Esophagus muscularis mucosa (tissue), 4 donors: ENCODE results near the gene PCSK6.

Experiments used
- EP300 ChIP-seq: sonication (generic); formaldehyde crosslinking; IDR thresholded peaks from one replicate; pipeline ENCODE4 v1.6.1; 2017; ENCODE audit warnings: antibody characterized with exemption
- POLR2A ChIP-seq: fragments of 450-650 bp; IDR thresholded peaks from one replicate; pipeline ENCODE4 v1.6.1; 2017; ENCODE audit warnings: antibody characterized with exemption, moderate library complexity, mild to moderate bottlenecking, low read depth
- TF ChIP-seq, protein P1 (sequence below), 3 experiments: fragments of 200-600 bp in 2 of 3; fragments of 450-650 bp in 1 of 3; sonication (generic) in 2 of 3; IDR thresholded peaks; one replicate each; pipeline ENCODE4 v1.5.1; 2017 to 2019; ENCODE audit warnings: antibody characterized with exemption in 3 of 3, mild to moderate bottlenecking in 2 of 3, moderate library complexity in 1 of 3

- TF ChIP-seq, protein P1, sequence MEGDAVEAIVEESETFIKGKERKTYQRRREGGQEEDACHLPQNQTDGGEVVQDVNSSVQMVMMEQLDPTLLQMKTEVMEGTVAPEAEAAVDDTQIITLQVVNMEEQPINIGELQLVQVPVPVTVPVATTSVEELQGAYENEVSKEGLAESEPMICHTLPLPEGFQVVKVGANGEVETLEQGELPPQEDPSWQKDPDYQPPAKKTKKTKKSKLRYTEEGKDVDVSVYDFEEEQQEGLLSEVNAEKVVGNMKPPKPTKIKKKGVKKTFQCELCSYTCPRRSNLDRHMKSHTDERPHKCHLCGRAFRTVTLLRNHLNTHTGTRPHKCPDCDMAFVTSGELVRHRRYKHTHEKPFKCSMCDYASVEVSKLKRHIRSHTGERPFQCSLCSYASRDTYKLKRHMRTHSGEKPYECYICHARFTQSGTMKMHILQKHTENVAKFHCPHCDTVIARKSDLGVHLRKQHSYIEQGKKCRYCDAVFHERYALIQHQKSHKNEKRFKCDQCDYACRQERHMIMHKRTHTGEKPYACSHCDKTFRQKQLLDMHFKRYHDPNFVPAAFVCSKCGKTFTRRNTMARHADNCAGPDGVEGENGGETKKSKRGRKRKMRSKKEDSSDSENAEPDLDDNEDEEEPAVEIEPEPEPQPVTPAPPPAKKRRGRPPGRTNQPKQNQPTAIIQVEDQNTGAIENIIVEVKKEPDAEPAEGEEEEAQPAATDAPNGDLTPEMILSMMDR (IDR thresholded peaks at IDR 0.05), result no peak
- TF ChIP-seq POLR2A (no peak), EP300 (no peak)
Measured at GRCh38 chr15:101486696-101487459, 2.6 kb downstream of the PCSK6 start.
